Measurements from ENCODE around the gene ASRGL1.

GRCh38 chr11:62437616-62438015 is 100.4 kb downstream of the ASRGL1 start:
- TF ChIP-seq FOSL2 (IDR thresholded peaks at IDR 0.05; ENCODE audit: borderline replicate concordance, low read depth) (no peak), YY1 (IDR thresholded peaks at IDR 0.05; ENCODE audit: low read depth) (no peak), MXI1 (IDR thresholded peaks at IDR 0.05; ENCODE audit: low read depth, low read length) (no peak), TCF12 (IDR thresholded peaks at IDR 0.05) (no peak), MAX (IDR thresholded peaks at IDR 0.05; ENCODE audit: low read depth) (no peak), POLR2AphosphoS5 (IDR thresholded peaks at IDR 0.05; ENCODE audit: low read depth, low read length) (no peak), TEAD4 (IDR thresholded peaks at IDR 0.05; ENCODE audit: borderline replicate concordance, insufficient read depth) (no peak), USF1 (IDR thresholded peaks at IDR 0.05; ENCODE audit: borderline replicate concordance, low read depth) (no peak)
- TF ChIP-seq, protein P1, sequence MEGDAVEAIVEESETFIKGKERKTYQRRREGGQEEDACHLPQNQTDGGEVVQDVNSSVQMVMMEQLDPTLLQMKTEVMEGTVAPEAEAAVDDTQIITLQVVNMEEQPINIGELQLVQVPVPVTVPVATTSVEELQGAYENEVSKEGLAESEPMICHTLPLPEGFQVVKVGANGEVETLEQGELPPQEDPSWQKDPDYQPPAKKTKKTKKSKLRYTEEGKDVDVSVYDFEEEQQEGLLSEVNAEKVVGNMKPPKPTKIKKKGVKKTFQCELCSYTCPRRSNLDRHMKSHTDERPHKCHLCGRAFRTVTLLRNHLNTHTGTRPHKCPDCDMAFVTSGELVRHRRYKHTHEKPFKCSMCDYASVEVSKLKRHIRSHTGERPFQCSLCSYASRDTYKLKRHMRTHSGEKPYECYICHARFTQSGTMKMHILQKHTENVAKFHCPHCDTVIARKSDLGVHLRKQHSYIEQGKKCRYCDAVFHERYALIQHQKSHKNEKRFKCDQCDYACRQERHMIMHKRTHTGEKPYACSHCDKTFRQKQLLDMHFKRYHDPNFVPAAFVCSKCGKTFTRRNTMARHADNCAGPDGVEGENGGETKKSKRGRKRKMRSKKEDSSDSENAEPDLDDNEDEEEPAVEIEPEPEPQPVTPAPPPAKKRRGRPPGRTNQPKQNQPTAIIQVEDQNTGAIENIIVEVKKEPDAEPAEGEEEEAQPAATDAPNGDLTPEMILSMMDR (IDR thresholded peaks at IDR 0.05), result no peak
- TF ChIP-seq, protein P2, sequence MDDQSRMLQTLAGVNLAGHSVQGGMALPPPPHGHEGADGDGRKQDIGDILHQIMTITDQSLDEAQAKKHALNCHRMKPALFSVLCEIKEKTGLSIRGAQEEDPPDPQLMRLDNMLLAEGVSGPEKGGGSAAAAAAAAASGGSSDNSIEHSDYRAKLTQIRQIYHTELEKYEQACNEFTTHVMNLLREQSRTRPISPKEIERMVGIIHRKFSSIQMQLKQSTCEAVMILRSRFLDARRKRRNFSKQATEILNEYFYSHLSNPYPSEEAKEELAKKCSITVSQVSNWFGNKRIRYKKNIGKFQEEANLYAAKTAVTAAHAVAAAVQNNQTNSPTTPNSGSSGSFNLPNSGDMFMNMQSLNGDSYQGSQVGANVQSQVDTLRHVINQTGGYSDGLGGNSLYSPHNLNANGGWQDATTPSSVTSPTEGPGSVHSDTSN (IDR thresholded peaks at IDR 0.05), result no peak
- TF ChIP-seq, protein P3, sequence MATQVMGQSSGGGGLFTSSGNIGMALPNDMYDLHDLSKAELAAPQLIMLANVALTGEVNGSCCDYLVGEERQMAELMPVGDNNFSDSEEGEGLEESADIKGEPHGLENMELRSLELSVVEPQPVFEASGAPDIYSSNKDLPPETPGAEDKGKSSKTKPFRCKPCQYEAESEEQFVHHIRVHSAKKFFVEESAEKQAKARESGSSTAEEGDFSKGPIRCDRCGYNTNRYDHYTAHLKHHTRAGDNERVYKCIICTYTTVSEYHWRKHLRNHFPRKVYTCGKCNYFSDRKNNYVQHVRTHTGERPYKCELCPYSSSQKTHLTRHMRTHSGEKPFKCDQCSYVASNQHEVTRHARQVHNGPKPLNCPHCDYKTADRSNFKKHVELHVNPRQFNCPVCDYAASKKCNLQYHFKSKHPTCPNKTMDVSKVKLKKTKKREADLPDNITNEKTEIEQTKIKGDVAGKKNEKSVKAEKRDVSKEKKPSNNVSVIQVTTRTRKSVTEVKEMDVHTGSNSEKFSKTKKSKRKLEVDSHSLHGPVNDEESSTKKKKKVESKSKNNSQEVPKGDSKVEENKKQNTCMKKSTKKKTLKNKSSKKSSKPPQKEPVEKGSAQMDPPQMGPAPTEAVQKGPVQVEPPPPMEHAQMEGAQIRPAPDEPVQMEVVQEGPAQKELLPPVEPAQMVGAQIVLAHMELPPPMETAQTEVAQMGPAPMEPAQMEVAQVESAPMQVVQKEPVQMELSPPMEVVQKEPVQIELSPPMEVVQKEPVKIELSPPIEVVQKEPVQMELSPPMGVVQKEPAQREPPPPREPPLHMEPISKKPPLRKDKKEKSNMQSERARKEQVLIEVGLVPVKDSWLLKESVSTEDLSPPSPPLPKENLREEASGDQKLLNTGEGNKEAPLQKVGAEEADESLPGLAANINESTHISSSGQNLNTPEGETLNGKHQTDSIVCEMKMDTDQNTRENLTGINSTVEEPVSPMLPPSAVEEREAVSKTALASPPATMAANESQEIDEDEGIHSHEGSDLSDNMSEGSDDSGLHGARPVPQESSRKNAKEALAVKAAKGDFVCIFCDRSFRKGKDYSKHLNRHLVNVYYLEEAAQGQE (IDR thresholded peaks at IDR 0.05; ENCODE audit: low read depth, low read length), result no peak
